Calu3 (cell line): ENCODE measurements around the gene LRFN3. TPM values are rescaled to one million over a fixed set of nuclear protein-coding genes. Genes with fewer than 3 reads are reported as not detected.

Source experiments
- BruUV-seq: library from RNA; stranded (reverse); fragments of 400-500 nt; replicated peaks from 2 replicates; lab custom pipeline; 2021; lab: Mats Ljungman, UMichigan
- CTCF ChIA-PET: fragments of 300-600 bp; sonication (Branson Sonifier 250); formaldehyde crosslinking; loops from one replicate; lab custom pipeline; 2022; ENCODE audit warnings: antibody characterized with exemption; lab: Charles Lee
- DNase-seq: peaks from one replicate; pipeline ENCODE4 v3.0.0; 2022
- H3K27ac Mint-ChIP-seq: one replicate; pipeline ENCODE4 v1.8.0; 2022; ENCODE audit warnings: mixed read lengths; ENCODE audit not compliant: unreplicated experiment
- H3K27me3 Mint-ChIP-seq: one replicate; pipeline ENCODE4 v1.8.0; 2022; ENCODE audit warnings: mixed read lengths; ENCODE audit not compliant: unreplicated experiment
- H3K36me3 Mint-ChIP-seq: one replicate; pipeline ENCODE4 v1.8.0; 2022; ENCODE audit warnings: mild to moderate bottlenecking, moderate library complexity, mixed read lengths; ENCODE audit not compliant: insufficient read depth, unreplicated experiment
- H3K4me1 Mint-ChIP-seq: one replicate; pipeline ENCODE4 v1.8.0; 2022; ENCODE audit warnings: mild to moderate bottlenecking, low read depth, mixed read lengths; ENCODE audit not compliant: unreplicated experiment
- H3K4me3 Mint-ChIP-seq: one replicate; pipeline ENCODE4 v1.8.0; 2022; ENCODE audit warnings: mild to moderate bottlenecking, low read depth, moderate library complexity, mixed read lengths; ENCODE audit not compliant: unreplicated experiment
- H3K9me3 Mint-ChIP-seq: one replicate; pipeline ENCODE4 v1.8.0; 2022; ENCODE audit warnings: low read depth, mixed read lengths; ENCODE audit not compliant: unreplicated experiment
- CTCF ChIP-seq: fragments of 200-600 bp; IDR thresholded peaks from one replicate; pipeline ENCODE4 v1.8.0; 2022; ENCODE audit warnings: antibody characterized with exemption; ENCODE audit not compliant: unreplicated experiment
- intact Hi-C: fragments of 100-400 bp; cut with micrococcal nuclease; formaldehyde crosslinking; loops from one replicate; pipeline ENCODE4 v1.10.0; 2022; ENCODE audit not compliant: unreplicated experiment
- total RNA-seq: library from RNA; stranded (reverse); gene quantifications from 2 replicates; pipeline ENCODE4 v1.2.3, GENCODE V29; 2022

LRFN3 gene
- total RNA-seq, 1 experiment from 2014 or later: 18.5 TPM

DNA sequence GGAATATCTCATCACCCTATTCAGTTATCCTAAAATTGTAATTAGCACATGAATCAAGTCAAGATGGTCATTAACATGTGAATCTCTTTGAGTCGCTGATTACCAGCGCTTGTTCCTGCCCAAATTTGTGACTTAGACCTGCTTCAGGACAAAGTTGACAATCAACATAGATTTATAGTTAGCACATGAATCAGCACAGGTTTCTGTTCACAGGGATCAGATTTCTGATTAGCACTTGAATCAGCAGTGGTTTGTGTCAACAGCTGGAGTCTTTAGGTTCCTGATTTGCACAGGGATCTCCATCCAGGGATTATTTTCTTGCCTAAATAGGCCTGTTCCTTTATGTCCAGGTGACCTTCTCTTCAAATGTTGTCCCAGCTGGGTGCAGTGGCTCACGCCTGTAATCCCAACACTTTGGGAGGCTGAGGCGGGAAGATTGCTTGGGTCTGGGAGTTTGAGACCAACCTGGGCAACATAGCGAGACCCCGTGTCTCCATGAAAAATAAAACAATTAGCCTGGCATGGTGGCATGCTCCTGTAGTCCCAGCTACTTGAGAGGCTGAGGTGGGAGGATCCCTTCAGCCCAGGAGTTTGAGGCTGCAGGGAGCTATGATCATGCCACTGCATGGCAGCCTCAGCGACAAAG is 3.8 kb upstream of the LRFN3 start:
- no peak for DNase-seq
- Mint-ChIP-seq H3K36me3 (peaks cover 13% of the 10 kb centered on the region), H3K9me3 (no peaks in the 10 kb centered on the region), H3K4me3 (no peak overlapping the region), H3K27ac (peak overlapping the region; percentile 46), H3K27me3 (peaks cover 5% of the 10 kb centered on the region), H3K4me1 (peaks cover 19% of the 10 kb centered on the region)
- BruUV-seq: no TSS peak
- no peak for TF ChIP-seq CTCF
- intact Hi-C loops: loop anchor here (10.0 kb wide), 1 partner anchor 188 kb away; the partner anchor contains the start of genes IGFLR1, LIN37, PSENEN and U2AF1L4
- CTCF ChIA-PET: interaction anchor here (0.6 to 2.0 kb wide), 6 partner anchors 32 to 240 kb away, joined by 3 to 20 read pairs (median 5); partner anchors contain the start of gene LIN37

- CTCF ChIA-PET: no interaction called here
- Mint-ChIP-seq H3K9me3 (no peaks in the 10 kb centered on the region), H3K4me3 (peak overlapping the region; percentile 79), H3K27me3 (no peaks in the 10 kb centered on the region), H3K36me3 (peaks cover 13% of the 10 kb centered on the region), H3K27ac (no peak overlapping the region), H3K4me1 (peaks cover 27% of the 10 kb centered on the region)
- no peak for DNase-seq
- no peak for TF ChIP-seq CTCF
- intact Hi-C loops: loop anchor here (2.0 to 10.0 kb wide), 2 partner anchors 48 to 192 kb away; partner anchors contain the start of genes IGFLR1, LIN37, PSENEN and U2AF1L4
- TSS peak; percentile 75 for BruUV-seq
Measured at GRCh38 chr19:35936738-35937268, 629 bp downstream of the LRFN3 start.

DNA sequence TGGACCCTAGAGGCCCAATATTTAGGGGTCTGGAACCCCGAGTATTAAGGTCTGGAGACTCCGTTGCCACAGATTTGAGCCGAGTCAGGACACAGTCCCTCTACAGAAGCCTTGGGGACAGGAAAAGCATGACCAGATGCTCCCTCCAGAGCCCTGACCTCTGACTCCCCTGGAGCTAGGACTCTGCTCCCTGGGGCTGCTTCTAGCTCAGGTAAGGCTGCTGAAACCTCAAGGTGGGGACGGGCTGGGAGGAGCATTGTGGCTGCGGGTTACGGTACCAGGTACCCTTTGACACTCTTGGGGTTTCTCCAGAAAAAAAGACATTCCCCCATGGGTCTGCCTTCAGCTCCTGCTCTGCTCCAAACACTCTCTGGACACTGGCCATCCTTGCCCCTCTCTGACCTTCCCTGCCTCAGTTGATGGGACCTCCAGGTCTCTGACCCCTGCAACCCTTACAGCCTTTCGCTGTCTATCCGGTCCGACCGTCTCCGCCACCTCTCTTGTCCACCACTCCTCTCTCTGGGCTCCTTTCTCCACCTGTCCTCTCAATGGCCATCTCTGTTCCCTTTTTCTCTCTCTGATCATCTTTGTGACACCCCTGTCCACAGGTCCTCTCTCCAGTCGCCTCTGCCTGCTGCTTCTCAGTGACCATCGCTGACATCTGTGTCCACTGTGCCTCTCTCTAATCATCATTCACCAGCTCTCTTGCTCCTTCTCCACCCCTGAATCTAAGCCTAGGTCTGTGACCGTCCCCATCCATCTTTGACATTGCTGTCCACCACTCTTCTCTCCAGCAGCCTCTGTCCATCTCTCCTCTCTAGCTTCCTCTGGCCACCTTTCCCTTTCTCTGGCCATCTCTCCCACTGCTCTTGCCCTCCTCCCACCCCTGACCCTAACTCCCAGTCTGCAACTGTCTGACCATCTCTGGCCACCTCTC is 1.4 kb downstream of the LRFN3 start:
- Mint-ChIP-seq H3K4me3 (peak overlapping the region; percentile 79), H3K27ac (no peak overlapping the region), H3K27me3 (no peaks in the 10 kb centered on the region), H3K36me3 (peaks cover 13% of the 10 kb centered on the region), H3K4me1 (peaks cover 27% of the 10 kb centered on the region), H3K9me3 (no peaks in the 10 kb centered on the region)
- CTCF ChIA-PET: no interaction called here
- DNase-seq: no peak
- TF ChIP-seq CTCF: no peak
- intact Hi-C loops: loop anchor here (2.0 to 10.0 kb wide), 2 partner anchors 49 to 193 kb away; partner anchors contain the start of genes IGFLR1, LIN37, PSENEN and U2AF1L4
- no TSS peak for BruUV-seq
